OCI-LY1 (cell line): ENCODE measurements around the gene AVP.
"Not testable (repeated sequence)": the region's sequence is repeated elsewhere in the genome, so short reads cannot be mapped to it uniquely, and the experiment has no call there.

Source experiments
- H2AFZ ChIP-seq: fragments of 200-600 bp; sonication (generic), shearing (Covaris generic); 2 replicates; pipeline ENCODE4 v1.6.0; 2014; ENCODE audit warnings: antibody characterized with exemption, mild to moderate bottlenecking, low read length
- H3F3A ChIP-seq: fragments of 200-600 bp; sonication (generic), shearing (Covaris generic); 2 replicates; pipeline ENCODE4 v1.6.0; 2014; ENCODE audit warnings: mild to moderate bottlenecking, antibody characterized with exemption, low read length, moderate library complexity; ENCODE audit not compliant: insufficient read depth
- H3K27ac ChIP-seq: fragments of 200-600 bp; sonication (generic); 2 replicates; pipeline ENCODE4 v1.5.1; 2014; ENCODE audit warnings: low read length, mixed run types, mild to moderate bottlenecking, low read depth; ENCODE audit not compliant: poor library complexity, severe bottlenecking
- H3K27me3 ChIP-seq: fragments of 200-600 bp; sonication (generic); 2 replicates; pipeline ENCODE4 v1.6.0; 2014; ENCODE audit warnings: antibody characterized with exemption, mild to moderate bottlenecking, low read length, moderate library complexity; ENCODE audit not compliant: insufficient read depth
- H3K36me3 ChIP-seq: fragments of 200-600 bp; sonication (generic); 2 replicates; pipeline ENCODE4 v1.6.1; 2014; ENCODE audit warnings: mild to moderate bottlenecking, antibody characterized with exemption, low read length, moderate library complexity, mixed read lengths; ENCODE audit not compliant: insufficient read depth
- H3K4me1 ChIP-seq: fragments of 200-600 bp; sonication (generic); 2 replicates; pipeline ENCODE4 v1.5.1; 2014; ENCODE audit warnings: mild to moderate bottlenecking, low read length, moderate library complexity; ENCODE audit not compliant: insufficient read depth, severe bottlenecking
- H3K4me2 ChIP-seq: fragments of 200-600 bp; sonication (generic), shearing (Covaris generic); 2 replicates; pipeline ENCODE4 v1.6.1; 2014; ENCODE audit warnings: low read length
- H3K4me3 ChIP-seq: fragments of 200-600 bp; sonication (generic); 2 replicates; pipeline ENCODE4 v1.5.1; 2014; ENCODE audit warnings: low read length, low read depth, mild to moderate bottlenecking, mixed read lengths; ENCODE audit not compliant: poor library complexity, severe bottlenecking
- H3K79me2 ChIP-seq: fragments of 200-600 bp; shearing (Covaris generic); 2 replicates; pipeline ENCODE4 v1.6.1; 2016; ENCODE audit warnings: mixed run types, low read length, mixed read lengths; ENCODE audit not compliant: insufficient read depth
- H3K9ac ChIP-seq: fragments of 200-600 bp; sonication (generic), shearing (Covaris generic); 2 replicates; pipeline ENCODE4 v1.6.1; 2014; ENCODE audit warnings: mild to moderate bottlenecking, low read length, mixed read lengths
- H3K9me2 ChIP-seq: fragments of 200-600 bp; sonication (generic), shearing (Covaris generic); 2 replicates; pipeline ENCODE4 v1.6.1; 2014; ENCODE audit warnings: low read depth, mild to moderate bottlenecking, low read length, mixed read lengths
- H3K9me3 ChIP-seq: fragments of 200-600 bp; shearing (Covaris generic); 2 replicates; pipeline ENCODE4 v1.6.1; 2014; ENCODE audit warnings: low read length, mixed read lengths
- H4K20me1 ChIP-seq: fragments of 200-600 bp; sonication (generic), shearing (Covaris generic); 2 replicates; pipeline ENCODE4 v1.6.0; 2016; ENCODE audit warnings: mild to moderate bottlenecking, low read length; ENCODE audit not compliant: insufficient read depth
- CTCF ChIP-seq: fragments of 200-600 bp; sonication (generic), shearing (Covaris generic); IDR thresholded peaks from 2 replicates; pipeline ENCODE4 v1.5.1; 2017; ENCODE audit warnings: mild to moderate bottlenecking, antibody characterized with exemption, low read length, moderate library complexity, mixed read lengths
- EZH2 ChIP-seq: fragments of 200-600 bp; sonication (generic), shearing (Covaris generic); IDR thresholded peaks from 2 replicates; pipeline ENCODE4 v1.8.0; 2017; ENCODE audit warnings: borderline replicate concordance, mixed run types, mild to moderate bottlenecking, antibody characterized with exemption, low read length, moderate library complexity, mixed read lengths

Gene AVP

GRCh38 chr20:3077618-3078134, 6.8 kb downstream of the AVP start:
- H4K20me1 ChIP-seq, result no peaks in the 10 kb centered on the region
- no peak overlapping the region for H2AFZ ChIP-seq
- H3K4me2 ChIP-seq, result no peak overlapping the region
- TF ChIP-seq EZH2 (no peak), CTCF (no peak)
- H3K9me2 ChIP-seq, result no peaks in the 10 kb centered on the region
- H3K79me2 ChIP-seq, result no peaks in the 10 kb centered on the region
- no peaks in the 10 kb centered on the region; the same call in 1 of the 2 replicates for H3K27me3 ChIP-seq
- H3K4me1 ChIP-seq, result no peaks in the 10 kb centered on the region
- no peak overlapping the region for H3K4me3 ChIP-seq
- H3K9me3 ChIP-seq, result no peaks in the 10 kb centered on the region
- no peaks in the 10 kb centered on the region for H3K36me3 ChIP-seq
- H3F3A ChIP-seq, result no peaks in the 10 kb centered on the region
- no peak overlapping the region for H3K9ac ChIP-seq
- no peak overlapping the region for H3K27ac ChIP-seq

- not testable (repeated sequence) for H3K9me2 ChIP-seq, H3K4me3 ChIP-seq, H3K4me2 ChIP-seq, H3K36me3 ChIP-seq, H3F3A ChIP-seq, H3K9me3 ChIP-seq, H3K4me1 ChIP-seq, H4K20me1 ChIP-seq, H3K9ac ChIP-seq, H3K27me3 ChIP-seq, H3K27ac ChIP-seq, H2AFZ ChIP-seq, H3K79me2 ChIP-seq
These were observed 9.2 kb downstream of the AVP start for GRCh38 chr20:3075315-3075714.

GRCh38 chr20:3074812-3075211, 9.7 kb downstream of the AVP start:
- H3K4me3 ChIP-seq, result no peak overlapping the region
- no peaks in the 10 kb centered on the region for H3F3A ChIP-seq
- H3K79me2 ChIP-seq, result no peaks in the 10 kb centered on the region
- H3K27me3 ChIP-seq, result no peaks in the 10 kb centered on the region; the same call in 1 of the 2 replicates
- H3K27ac ChIP-seq, result no peak overlapping the region
- no peak overlapping the region for H2AFZ ChIP-seq
- no peaks in the 10 kb centered on the region for H4K20me1 ChIP-seq
- no peak overlapping the region for H3K4me2 ChIP-seq
- no peaks in the 10 kb centered on the region for H3K36me3 ChIP-seq
- no peaks in the 10 kb centered on the region for H3K9me3 ChIP-seq
- no peak overlapping the region for H3K9ac ChIP-seq
- TF ChIP-seq EZH2 (no peak), CTCF (no peak)
- no peaks in the 10 kb centered on the region for H3K4me1 ChIP-seq
- H3K9me2 ChIP-seq, result no peaks in the 10 kb centered on the region

GRCh38 chr20:3073251-3073643, 11.3 kb downstream of the AVP start:
- H3F3A ChIP-seq, H3K4me1 ChIP-seq, H3K9ac ChIP-seq, H3K9me3 ChIP-seq, H3K36me3 ChIP-seq, H3K4me3 ChIP-seq, H3K79me2 ChIP-seq, H2AFZ ChIP-seq, H3K27me3 ChIP-seq, H4K20me1 ChIP-seq, H3K9me2 ChIP-seq, H3K4me2 ChIP-seq, H3K27ac ChIP-seq: not testable (repeated sequence)
